Measurements from ENCODE around the gene MORC2.
A peak's percentile ranks its signal among the peaks of the same experiment; 100 is the strongest.

The MORC2 gene

GRCh38 chr22:30968015-30968923 is at the start of gene MORC2:
Gene MORC2, minus strand, starts transcription at chr22:30968774. Its CDS starts 885 bp downstream, at chr22:30967889.
- DNase-seq (ENCODE audit: low spot score), result no peak

- no peak for DNase-seq (ENCODE audit: low spot score)
Observed at GRCh38 chr22:31005535-31005934, 37.0 kb upstream of the MORC2 start.

- no peak for DNase-seq (ENCODE audit: low spot score)
Observed at GRCh38 chr22:31001124-31001770, 32.7 kb upstream of the MORC2 start.

- DNase-seq (ENCODE audit: low spot score), result no peak
Observed at GRCh38 chr22:30998329-30998728, 29.8 kb upstream of the MORC2 start.

- no peak for DNase-seq (ENCODE audit: low spot score)
Observed at GRCh38 chr22:30996462-30996861, 27.9 kb upstream of the MORC2 start.

- no peak for DNase-seq (ENCODE audit: low spot score)
Observed at GRCh38 chr22:30994960-30995359, 26.4 kb upstream of the MORC2 start.

- DNase-seq (ENCODE audit: low spot score), result no peak
Observed at GRCh38 chr22:30992565-30992964, 24.0 kb upstream of the MORC2 start.

GRCh38 chr22:30990690-30991089 is 22.1 kb upstream of the MORC2 start:
- no peak for DNase-seq (ENCODE audit: low spot score)

- DNase-seq (ENCODE audit: low spot score), result no peak
Observed at GRCh38 chr22:30989474-30989873, 20.9 kb upstream of the MORC2 start.

GRCh38 chr22:30985561-30986208 is 17.1 kb upstream of the MORC2 start:
- DNase-seq (ENCODE audit: low spot score), result no peak

- peak; percentile 17 for DNase-seq (ENCODE audit: low spot score)
Observed at GRCh38 chr22:30984317-30984716, 15.7 kb upstream of the MORC2 start.

GRCh38 chr22:30982512-30982911 is 13.9 kb upstream of the MORC2 start:
- no peak for DNase-seq (ENCODE audit: low spot score)

GRCh38 chr22:30979932-30980331 is 11.4 kb upstream of the MORC2 start:
- DNase-seq (ENCODE audit: low spot score), result no peak

GRCh38 chr22:30978304-30978962 is 9.9 kb upstream of the MORC2 start:
- DNase-seq (ENCODE audit: low spot score), result no peak

- DNase-seq (ENCODE audit: low spot score), result no peak
Observed at GRCh38 chr22:30970356-30970746, 1.8 kb upstream of the MORC2 start.

GRCh38 chr22:30969532-30970355 is 1.2 kb upstream of the MORC2 start:
- no peak for DNase-seq (ENCODE audit: low spot score)

GRCh38 chr22:30968924-30969531 is 454 bp upstream of the MORC2 start, which contains the start of gene TUG1:
Gene TUG1, plus strand, starts transcription at chr22:30969265.
- peak; percentile 96 for DNase-seq (ENCODE audit: low spot score)

GRCh38 chr22:30964858-30965257 is 3.7 kb downstream of the MORC2 start:
- DNase-seq (ENCODE audit: low spot score), result no peak

- DNase-seq (ENCODE audit: low spot score), result no peak
Observed at GRCh38 chr22:30955153-30955552, 13.4 kb downstream of the MORC2 start.

GRCh38 chr22:30953206-30953605 is 15.4 kb downstream of the MORC2 start:
- no peak for DNase-seq (ENCODE audit: low spot score)
